ENCODE data around the gene TBR1.

Gene TBR1

DNA sequence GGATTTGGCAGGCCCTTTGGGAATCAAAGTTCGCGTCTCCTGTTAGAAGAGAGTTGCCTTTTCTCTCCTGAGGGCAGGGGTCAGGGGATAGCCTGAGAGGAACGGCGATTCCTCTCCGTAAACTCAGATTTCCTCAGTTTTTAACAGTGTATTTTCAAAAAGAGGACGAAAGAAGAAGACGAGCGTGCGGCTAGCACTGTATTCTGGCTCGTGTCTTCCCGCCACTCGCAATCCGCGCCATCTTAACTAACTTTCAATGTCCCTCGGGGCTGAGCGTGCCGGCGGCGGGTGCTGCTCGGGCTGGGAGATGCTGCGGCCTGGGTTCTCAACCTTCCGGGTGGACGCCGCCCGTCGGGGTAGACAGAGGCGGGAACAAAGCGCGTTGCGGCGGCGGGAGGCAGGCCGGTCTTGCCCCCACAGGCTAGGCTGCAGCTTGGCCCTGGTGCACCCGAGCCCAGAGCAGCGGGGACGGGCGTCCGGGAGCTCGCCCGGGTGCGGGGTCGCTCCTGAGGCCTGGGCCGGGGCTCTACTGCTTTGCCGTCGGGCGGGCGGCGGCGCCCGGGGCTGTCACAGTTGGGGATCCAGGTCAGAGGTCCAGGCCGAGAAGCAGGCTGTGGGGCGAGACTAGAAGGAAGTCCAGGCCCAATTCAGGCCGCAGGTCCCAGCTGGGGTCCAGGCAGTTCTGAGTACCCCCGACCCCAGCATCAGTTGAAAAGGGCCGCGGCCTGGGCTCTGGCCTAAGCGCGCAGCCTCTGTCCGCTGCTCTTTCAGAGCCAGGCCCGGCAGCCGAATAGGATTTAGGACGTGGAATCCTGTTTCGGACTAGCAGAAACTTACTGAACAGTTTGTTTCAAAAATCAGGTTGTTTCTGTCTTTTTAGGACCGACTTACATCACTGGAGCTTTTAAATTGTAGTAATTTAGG, 11.8 kb downstream of the TBR1 start:
- Histone ChIP-seq H4K20me1 (peaks cover 0 to 15% (median 0%) of the 10 kb centered on the region in 11 experiments; a peak in 6 of 22 replicates), H3K9ac (no peak overlapping the region), H3K4me2 (no peak overlapping the region), H3K36me3 (peaks cover 0 to 4% (median 0%) of the 10 kb centered on the region in 11 experiments; a peak in 1 of 22 replicates), H3K4me1 (peaks cover 0 to 5% (median 0%) of the 10 kb centered on the region in 10 experiments; a peak in 2 of 20 replicates), H3K27me3 (peaks cover 56 to 64% (median 58%) of the 10 kb centered on the region in 11 experiments), H3K9me3 (replicated peaks in 1 of 11) (peaks cover 47 to 53% (median 50%) of the 10 kb centered on the region in 11 experiments), H3K4me3 (no peak overlapping the region), H3K27ac (no peak overlapping the region)
- TF ChIP-seq Cebpa-rat (IDR thresholded peaks at IDR 0.05): no peak

DNA sequence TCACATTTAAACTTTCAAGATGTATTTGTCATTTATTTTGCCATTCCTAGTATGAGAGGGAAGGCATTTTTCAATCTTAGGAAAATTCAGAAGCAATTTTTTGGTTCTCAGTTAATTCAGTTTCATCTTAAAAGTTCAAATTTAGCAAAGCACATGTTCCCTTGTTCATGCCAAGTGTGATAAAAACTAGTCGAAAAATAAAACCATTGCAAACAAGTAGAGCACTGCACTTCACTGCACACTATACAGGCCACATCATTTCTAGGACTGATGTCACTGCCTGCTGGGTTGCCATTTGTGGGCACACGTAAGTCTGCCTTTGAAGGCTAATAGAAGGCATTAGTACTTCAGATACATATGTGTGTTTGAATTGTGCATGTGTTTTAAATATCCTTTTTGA, 14.3 kb downstream of the TBR1 start:
- H3K9ac ChIP-seq: no peak overlapping the region
- H3K4me3 ChIP-seq: no peak overlapping the region
- peaks cover 26 to 34% (median 29%) of the 10 kb centered on the region in 11 experiments for H3K9me3 ChIP-seq (replicated peaks in 1 of 11)
- H3K4me2 ChIP-seq: no peak overlapping the region; a peak in 1 of 22 replicates
- no peaks in the 10 kb centered on the region for H4K20me1 ChIP-seq
- H3K27me3 ChIP-seq: peaks cover 31 to 39% (median 34%) of the 10 kb centered on the region in 11 experiments
- no peak overlapping the region for H3K27ac ChIP-seq
- H3K4me1 ChIP-seq: no peaks in the 10 kb centered on the region
- no peak for TF ChIP-seq Cebpa-rat (IDR thresholded peaks at IDR 0.05)
- H3K36me3 ChIP-seq: peaks cover 0 to 4% (median 0%) of the 10 kb centered on the region in 11 experiments; a peak in 1 of 22 replicates

DNA sequence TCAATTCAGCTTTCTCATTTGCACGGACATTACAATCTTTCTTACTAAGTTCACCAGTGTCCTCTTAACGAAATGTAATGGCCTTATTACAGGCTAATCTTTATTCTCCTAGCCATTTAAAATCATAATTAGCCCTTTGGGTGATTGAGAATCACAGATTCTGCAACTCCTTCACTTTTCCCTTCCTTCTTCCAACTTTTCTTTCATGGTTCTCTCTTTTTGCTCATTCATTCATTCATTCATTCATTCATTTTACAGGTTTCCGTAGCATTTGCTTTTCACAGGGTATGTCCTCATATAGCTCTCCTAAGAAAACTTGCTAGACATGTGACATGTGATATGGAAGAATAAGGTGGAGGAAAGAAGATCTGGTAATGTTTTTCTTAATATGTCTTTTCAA, 16.0 kb downstream of the TBR1 start:
- Histone ChIP-seq H3K36me3 (0 out of 22 replicates have a peak, but pooled peaks cover 0 to 4% (median 0%) of the 10 kb centered on the region in 11 experiments), H3K27ac (no peak overlapping the region), H3K4me1 (no peaks in the 10 kb centered on the region), H3K9ac (no peak overlapping the region), H4K20me1 (no peaks in the 10 kb centered on the region), H3K27me3 (peaks cover 14 to 22% (median 16%) of the 10 kb centered on the region in 11 experiments), H3K4me3 (no peak overlapping the region), H3K9me3 (replicated peaks in 1 of 11) (peaks cover 15 to 26% (median 19%) of the 10 kb centered on the region in 11 experiments), H3K4me2 (no peak overlapping the region)
- no peak for TF ChIP-seq Cebpa-rat (IDR thresholded peaks at IDR 0.05)

DNA sequence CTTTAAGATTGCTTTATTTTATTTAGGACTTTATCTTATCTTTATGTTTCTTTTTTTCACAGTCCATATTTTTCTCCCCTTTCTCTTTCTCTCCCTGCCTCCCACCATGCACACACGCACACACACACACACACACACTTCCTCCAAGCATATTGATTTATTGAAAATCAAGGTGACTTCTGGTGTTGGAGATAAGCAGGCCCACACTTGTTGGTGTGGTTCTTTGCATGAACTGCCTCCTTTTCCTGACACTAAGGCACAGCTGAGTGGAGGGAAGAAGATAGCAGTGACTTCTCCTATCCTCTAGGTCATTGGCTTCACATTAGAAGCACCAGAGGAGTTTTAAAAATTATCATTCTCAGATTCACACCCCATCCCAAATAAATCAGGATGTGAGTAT, 18.0 kb downstream of the TBR1 start:
- Histone ChIP-seq H3K27me3 (peaks cover 0 to 4% (median 0%) of the 10 kb centered on the region in 11 experiments; a peak in 2 of 22 replicates), H3K4me3 (no peak overlapping the region), H3K36me3 (no peaks in the 10 kb centered on the region), H3K9me3 (replicated peaks in 1 of 11) (peaks cover 4 to 13% (median 8%) of the 10 kb centered on the region in 11 experiments; a peak in 18 of 22 replicates), H4K20me1 (no peaks in the 10 kb centered on the region), H3K4me1 (peaks cover 0 to 3% (median 0%) of the 10 kb centered on the region in 10 experiments; a peak in 1 of 20 replicates), H3K4me2 (no peak overlapping the region), H3K27ac (no peak overlapping the region), H3K9ac (no peak overlapping the region)
- no peak for TF ChIP-seq Cebpa-rat (IDR thresholded peaks at IDR 0.05)

DNA sequence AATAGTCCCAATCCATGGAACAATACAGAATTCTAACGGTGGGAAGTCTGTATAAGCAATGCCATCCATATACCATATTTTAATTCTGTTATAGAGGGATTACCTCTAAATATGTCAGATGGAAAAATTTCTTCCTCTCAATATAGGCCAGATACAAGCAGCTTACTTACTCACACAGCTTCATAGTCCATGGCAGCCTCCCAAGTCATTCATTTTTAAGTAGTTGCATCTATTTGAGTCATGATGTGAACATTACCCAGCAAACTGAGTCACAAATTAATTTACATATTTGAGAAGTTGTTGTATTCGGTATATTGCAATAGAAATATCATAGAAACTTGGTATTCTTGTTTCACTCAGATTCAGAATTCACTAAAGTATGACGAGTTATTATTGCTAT, 20.3 kb downstream of the TBR1 start:
- H3K4me2 ChIP-seq: no peak overlapping the region

DNA sequence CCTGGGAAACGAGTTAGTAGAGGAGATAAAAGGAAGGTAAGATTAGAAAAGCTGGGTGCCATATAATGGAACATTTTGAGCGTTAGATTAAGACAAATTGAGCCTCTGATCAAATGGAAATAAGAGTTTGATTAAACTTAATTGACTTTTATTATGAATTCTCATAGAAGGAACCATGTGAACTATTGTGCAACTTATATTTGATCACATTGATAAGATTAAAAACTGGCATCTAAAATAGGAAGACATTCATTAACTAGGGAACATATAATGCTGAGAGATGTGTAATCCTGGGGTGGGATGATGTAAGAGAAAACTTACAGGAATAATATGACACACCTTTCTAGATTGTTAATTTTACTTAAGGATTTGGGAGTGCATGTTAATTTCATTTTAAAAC, 22.5 kb downstream of the TBR1 start:
- Histone ChIP-seq H4K20me1 (no peaks in the 10 kb centered on the region), H3K4me1 (peaks cover 0 to 3% (median 0%) of the 10 kb centered on the region in 10 experiments; a peak in 1 of 20 replicates), H3K9ac (no peak overlapping the region)

More for the DNA sequence above, 20.3 kb downstream of the TBR1 start:
- H3K9ac ChIP-seq: no peak overlapping the region
- H3K4me1 ChIP-seq: peaks cover 0 to 3% (median 0%) of the 10 kb centered on the region in 10 experiments; a peak in 1 of 20 replicates
- no peak for TF ChIP-seq Cebpa-rat (IDR thresholded peaks at IDR 0.05)
- H4K20me1 ChIP-seq: no peaks in the 10 kb centered on the region
- H3K36me3 ChIP-seq: no peaks in the 10 kb centered on the region
- no peak overlapping the region for H3K4me3 ChIP-seq
- no peaks in the 10 kb centered on the region for H3K27me3 ChIP-seq
- peaks cover 4 to 13% (median 8%) of the 10 kb centered on the region in 11 experiments; a peak in 18 of 22 replicates for H3K9me3 ChIP-seq (replicated peaks in 1 of 11)
- no peak overlapping the region for H3K27ac ChIP-seq

DNA sequence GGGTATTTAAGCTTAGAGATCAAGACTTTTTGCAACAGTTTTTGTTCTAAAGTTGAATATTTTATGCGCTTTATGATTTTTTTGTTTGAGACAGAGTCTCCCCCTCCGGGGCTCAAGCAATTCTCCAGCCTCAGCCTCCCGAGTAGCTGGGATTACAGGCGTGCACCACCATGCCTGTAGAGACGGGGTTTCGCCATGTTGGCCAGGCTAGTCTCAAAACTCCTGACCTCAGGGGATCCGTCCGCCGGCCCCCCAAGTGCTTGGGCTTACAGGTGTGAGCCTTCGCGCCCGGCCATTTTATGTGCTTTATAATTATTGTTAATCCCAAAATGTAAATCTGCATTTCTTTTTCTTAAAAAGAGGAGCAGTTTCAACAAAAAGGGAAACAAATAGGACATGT, 29.0 kb downstream of the TBR1 start:
- no peaks in the 10 kb centered on the region for H3K9me3 ChIP-seq (replicated peaks in 1 of 11)
- H3K27ac ChIP-seq: no peak overlapping the region
- H3K36me3 ChIP-seq: no peaks in the 10 kb centered on the region
- H3K4me3 ChIP-seq: no peak overlapping the region
- H3K27me3 ChIP-seq: no peaks in the 10 kb centered on the region
- no peaks in the 10 kb centered on the region for H4K20me1 ChIP-seq
- H3K4me1 ChIP-seq: no peaks in the 10 kb centered on the region
- TF ChIP-seq Cebpa-rat (IDR thresholded peaks at IDR 0.05): no peak
- no peak overlapping the region for H3K4me2 ChIP-seq
- no peak overlapping the region for H3K9ac ChIP-seq

More for the DNA sequence above, 22.5 kb downstream of the TBR1 start:
- Histone ChIP-seq H3K9me3 (replicated peaks in 1 of 11) (peaks cover 4 to 13% (median 8%) of the 10 kb centered on the region in 11 experiments; a peak in 18 of 22 replicates), H3K36me3 (no peaks in the 10 kb centered on the region), H3K27ac (no peak overlapping the region), H3K27me3 (no peaks in the 10 kb centered on the region), H3K4me2 (no peak overlapping the region), H3K4me3 (no peak overlapping the region)
- no peak for TF ChIP-seq Cebpa-rat (IDR thresholded peaks at IDR 0.05)

DNA sequence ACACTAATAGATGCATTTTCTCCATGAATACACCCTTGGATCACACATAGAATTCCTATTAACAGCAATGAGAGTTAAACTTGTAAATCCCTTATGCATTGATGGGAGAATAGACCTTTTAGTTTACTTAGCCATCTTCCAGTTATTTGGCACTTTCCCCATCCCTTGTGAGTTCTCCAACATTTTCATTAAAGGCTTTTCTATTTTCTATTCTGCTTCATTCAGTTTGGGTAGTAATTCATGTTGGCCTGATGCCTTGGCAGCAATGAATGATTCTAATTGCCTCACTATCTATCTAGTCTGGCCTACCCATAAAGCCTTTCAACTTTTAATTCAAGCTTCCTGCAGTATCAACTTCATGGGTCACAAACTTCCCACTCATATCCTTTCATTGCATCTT, 32.3 kb downstream of the TBR1 start:
- no peaks in the 10 kb centered on the region for H3K27me3 ChIP-seq
- no peak overlapping the region for H3K27ac ChIP-seq
- H3K9ac ChIP-seq: no peak overlapping the region
- no peak overlapping the region for H3K4me3 ChIP-seq
- H3K36me3 ChIP-seq: no peaks in the 10 kb centered on the region
- no peaks in the 10 kb centered on the region for H4K20me1 ChIP-seq
- TF ChIP-seq Cebpa-rat (IDR thresholded peaks at IDR 0.05): no peak
- no peaks in the 10 kb centered on the region for H3K9me3 ChIP-seq (replicated peaks in 1 of 11)
- H3K4me2 ChIP-seq: no peak overlapping the region
- H3K4me1 ChIP-seq: no peaks in the 10 kb centered on the region

DNA sequence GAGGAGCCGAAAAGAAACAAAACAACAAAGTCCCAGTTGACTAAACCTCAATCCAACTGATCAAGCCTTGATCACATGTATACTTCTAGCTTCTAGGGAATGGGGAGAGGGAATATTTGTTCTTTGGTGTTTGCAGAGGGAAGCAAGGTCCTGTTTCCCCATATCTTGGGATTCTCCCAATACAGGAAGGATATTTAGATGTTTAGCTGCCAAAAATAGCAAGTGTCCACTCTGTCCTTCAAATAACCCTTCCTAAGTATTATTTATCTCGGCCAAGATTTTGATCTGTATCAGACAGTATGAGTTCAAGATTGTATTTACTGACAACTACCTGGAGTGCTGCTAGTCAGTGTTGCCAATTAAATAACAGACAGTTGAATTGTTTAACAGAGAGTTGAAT, 55.5 kb downstream of the TBR1 start:
- H3K9ac ChIP-seq: no peak overlapping the region
- no peaks in the 10 kb centered on the region for H3K36me3 ChIP-seq
- no peak for TF ChIP-seq Cebpa-rat (IDR thresholded peaks at IDR 0.05)
- no peak overlapping the region for H3K4me2 ChIP-seq
- no peaks in the 10 kb centered on the region for H4K20me1 ChIP-seq
- H3K27ac ChIP-seq: no peak overlapping the region
- peaks cover 11 to 18% (median 16%) of the 10 kb centered on the region in 11 experiments for H3K9me3 ChIP-seq (replicated peaks in 1 of 11)
- no peaks in the 10 kb centered on the region for H3K4me1 ChIP-seq
- no peaks in the 10 kb centered on the region for H3K27me3 ChIP-seq
- no peak overlapping the region for H3K4me3 ChIP-seq

Data from BLaER1 treated with 17β-estradiol and CSF1 and Interleukin-3, amounts not matched to agents 10 nM and 100 nM (cell line).